ENCODE data around the gene VWA5B2.
"Not testable (repeated sequence)": the region's sequence is repeated elsewhere in the genome, so short reads cannot be mapped to it uniquely, and the experiment has no call there.

Gene VWA5B2

GRCh38 chr3:184260724-184261269 lies 31.4 kb downstream of the VWA5B2 start:
- no peak for TF ChIP-seq POLR2A (IDR thresholded peaks at IDR 0.05; ENCODE audit: low read depth, low read length)
- DNase-seq (ENCODE audit: insufficient read length, low spot score), result peak; percentile 60

GRCh38 chr3:184261270-184261853 lies 32.0 kb downstream of the VWA5B2 start, which contains the start of gene CAMK2N2:
Gene CAMK2N2, minus strand, starts transcription at chr3:184261553. Its CDS starts 268 bp downstream, at chr3:184261285.
- DNase-seq (ENCODE audit: insufficient read length, low spot score) (peak; percentile 100), FAIRE-seq (no peak)
- TF ChIP-seq POLR2A (IDR thresholded peaks at IDR 0.05; ENCODE audit: low read depth, low read length), result 0 out of 2 replicates have a peak, but pooled peaks have one; percentile 16

More at GRCh38 chr3:184260724-184261269, 31.4 kb downstream of the VWA5B2 start:
- no peak for FAIRE-seq

DNA sequence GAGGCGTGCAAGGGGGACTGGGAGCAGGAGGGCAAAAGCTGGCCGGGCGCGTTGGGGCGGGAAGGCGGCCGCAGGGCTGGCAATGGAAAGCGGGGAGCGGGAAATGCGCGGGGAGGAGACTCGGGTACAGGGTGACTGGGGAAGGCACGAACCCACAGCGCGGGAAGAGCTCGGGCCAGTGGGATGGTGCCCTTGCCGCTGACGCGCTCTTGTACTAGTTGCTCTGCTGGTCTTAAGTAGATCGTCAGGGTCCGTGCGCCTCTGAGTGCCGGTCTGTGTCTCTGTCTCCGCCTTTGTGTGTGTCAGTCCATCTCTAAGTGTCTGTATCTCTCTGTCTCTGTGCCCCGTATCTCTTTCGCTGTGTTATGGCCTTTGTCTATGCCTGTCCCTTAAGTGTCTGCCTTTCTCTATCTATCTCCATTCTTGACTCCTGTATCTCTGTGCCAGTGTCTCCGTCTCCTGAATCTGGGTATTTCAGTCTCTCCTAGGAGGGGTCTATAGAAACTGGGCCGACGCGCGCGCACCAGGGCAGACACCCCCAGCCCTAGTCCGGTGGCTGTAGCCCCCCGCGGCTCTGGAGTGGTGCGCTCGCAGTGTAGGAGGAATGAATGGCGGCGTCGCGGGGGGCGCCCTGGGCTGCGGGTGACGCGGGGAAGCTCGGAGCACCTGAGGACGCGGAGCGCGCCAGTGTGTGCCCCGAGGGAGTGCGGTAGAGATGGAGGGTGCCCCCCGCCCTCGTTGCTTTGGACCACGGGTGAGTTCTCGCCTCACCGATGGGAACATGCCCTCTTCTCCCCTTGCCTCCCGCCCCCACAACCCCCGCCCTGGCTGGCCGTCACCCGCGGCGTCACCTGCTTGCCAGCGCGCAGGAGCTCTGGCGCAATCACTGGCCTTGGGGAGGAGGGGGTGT lies 32.7 kb downstream of the VWA5B2 start:
- FAIRE-seq (peak; percentile 30), DNase-seq (ENCODE audit: insufficient read length, low spot score) (peak; percentile 98)
- TF ChIP-seq POLR2A (IDR thresholded peaks at IDR 0.05; ENCODE audit: low read depth, low read length), result no peak

DNA sequence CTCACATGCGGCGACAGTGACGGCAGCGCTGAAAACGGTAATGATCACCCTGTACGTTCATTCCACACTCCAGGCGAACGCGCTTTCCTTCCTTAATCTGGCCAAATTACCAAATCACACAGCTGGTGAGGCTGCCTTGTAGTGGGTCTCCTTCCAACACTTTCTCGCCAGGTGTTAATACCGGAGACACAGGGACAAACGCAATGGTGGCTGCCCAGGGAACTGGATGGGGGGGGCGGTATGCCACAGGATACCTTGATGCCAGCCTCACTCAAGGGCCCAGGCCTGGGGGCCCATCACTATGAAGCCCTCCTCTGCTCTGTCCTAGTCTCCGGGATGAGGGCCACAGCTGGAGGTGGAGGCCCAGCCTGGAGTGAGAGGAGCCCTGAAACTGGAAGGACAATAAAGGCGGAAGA lies 33.4 kb downstream of the VWA5B2 start:
- DNase-seq (ENCODE audit: insufficient read length, low spot score) (no peak), FAIRE-seq (no peak)
- no peak for TF ChIP-seq POLR2A (IDR thresholded peaks at IDR 0.05; ENCODE audit: low read depth, low read length)

DNA sequence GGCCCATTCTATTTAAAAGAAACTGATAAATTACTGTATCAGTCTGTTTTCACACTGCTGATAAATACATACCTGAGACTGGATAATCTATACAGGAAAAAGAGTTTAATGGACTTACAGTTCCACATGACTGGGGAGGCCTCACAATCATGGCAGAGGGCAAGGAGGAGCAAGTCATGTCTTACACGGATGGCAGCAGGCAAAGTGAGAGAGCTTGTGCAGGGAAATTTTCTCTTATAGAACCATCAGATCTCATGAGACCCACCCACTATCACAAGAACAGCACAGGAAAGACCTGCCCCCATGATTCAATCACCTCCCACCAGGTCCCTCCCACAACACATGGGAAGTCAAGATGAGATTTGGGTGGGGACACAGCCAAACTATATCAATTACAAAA lies 37.9 kb downstream of the VWA5B2 start:
- not testable (repeated sequence) for DNase-seq (ENCODE audit: insufficient read length, low spot score); FAIRE-seq

GRCh38 chr3:184272269-184272668 lies 42.9 kb downstream of the VWA5B2 start:
- no peak for TF ChIP-seq POLR2A (IDR thresholded peaks at IDR 0.05; ENCODE audit: low read depth, low read length)
- DNase-seq (ENCODE audit: insufficient read length, low spot score) (no peak), FAIRE-seq (no peak)

DNA sequence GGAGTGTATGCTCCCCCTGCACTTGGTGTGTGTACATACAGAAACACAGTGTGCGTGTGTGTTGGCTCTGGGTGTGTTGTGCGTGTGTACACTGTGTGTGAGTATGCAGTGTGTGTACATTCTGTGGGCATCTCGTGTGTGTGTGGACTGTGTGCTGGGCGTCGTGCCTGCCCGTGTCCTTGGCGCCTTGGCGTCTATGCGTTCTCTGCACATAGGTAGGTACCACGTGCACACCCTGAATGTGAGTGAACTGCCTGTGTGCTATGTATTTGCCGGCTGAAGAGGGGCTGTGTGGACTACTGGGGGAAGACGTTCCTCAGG lies 46.0 kb downstream of the VWA5B2 start:
- no peak for FAIRE-seq
- DNase-seq (ENCODE audit: insufficient read length, low spot score), result no peak
- TF ChIP-seq POLR2A (IDR thresholded peaks at IDR 0.05; ENCODE audit: low read depth, low read length), result no peak

GRCh38 chr3:184275961-184276910 lies 46.9 kb downstream of the VWA5B2 start, which contains the start of gene ECE2:
Gene ECE2, plus strand, starts transcription at chr3:184276022. Its CDS starts 132 bp downstream, at chr3:184276154.
- no peak for FAIRE-seq
- no peak for DNase-seq (ENCODE audit: insufficient read length, low spot score)
- TF ChIP-seq POLR2A (IDR thresholded peaks at IDR 0.05; ENCODE audit: low read depth, low read length), result no peak

DNA sequence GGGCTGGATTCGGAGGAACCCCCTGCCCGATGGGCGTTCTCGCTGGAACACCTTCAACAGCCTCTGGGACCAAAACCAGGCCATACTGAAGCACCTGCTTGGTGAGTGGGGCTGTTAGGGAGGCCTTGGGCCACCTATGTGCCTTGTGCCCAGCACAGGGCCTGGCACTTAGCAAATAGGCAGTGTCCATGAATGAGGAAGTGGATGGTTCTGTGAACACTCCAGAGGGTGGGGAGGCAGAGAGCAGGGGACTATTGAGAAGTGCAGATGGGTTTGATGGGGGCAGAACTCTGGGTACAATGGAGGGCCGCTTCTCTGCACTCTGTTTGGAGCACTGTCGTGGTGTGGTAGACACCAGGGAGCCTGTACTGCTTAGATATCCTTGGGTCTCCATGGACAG lies 48.0 kb downstream of the VWA5B2 start:
- no peak for FAIRE-seq

DNA sequence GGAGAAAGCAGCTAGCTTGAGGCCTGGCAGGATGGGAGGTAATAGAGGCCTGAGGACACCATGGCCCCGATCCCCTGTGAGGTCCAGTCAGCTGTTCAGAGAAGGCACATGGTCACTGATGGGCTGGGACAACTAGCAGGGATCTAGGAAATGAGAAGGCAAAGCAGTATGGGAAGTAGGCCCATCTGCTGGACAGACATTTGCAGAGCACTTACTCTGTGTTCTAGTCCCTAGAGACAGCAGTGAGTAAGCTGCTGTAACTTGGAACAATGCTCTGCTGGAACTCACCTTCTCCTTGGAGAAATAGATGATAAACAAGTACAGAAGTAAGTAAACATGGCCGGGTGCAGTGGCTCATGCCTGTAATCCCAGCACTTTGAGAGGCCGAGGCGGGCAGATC lies 53.6 kb downstream of the VWA5B2 start:
- TF ChIP-seq POLR2A (IDR thresholded peaks at IDR 0.05; ENCODE audit: low read depth, low read length), result no peak
- DNase-seq (ENCODE audit: insufficient read length, low spot score) (no peak), FAIRE-seq (no peak)

More for the DNA sequence above, 48.0 kb downstream of the VWA5B2 start:
- TF ChIP-seq POLR2A (IDR thresholded peaks at IDR 0.05; ENCODE audit: low read depth, low read length), result no peak
- DNase-seq (ENCODE audit: insufficient read length, low spot score), result no peak

DNA sequence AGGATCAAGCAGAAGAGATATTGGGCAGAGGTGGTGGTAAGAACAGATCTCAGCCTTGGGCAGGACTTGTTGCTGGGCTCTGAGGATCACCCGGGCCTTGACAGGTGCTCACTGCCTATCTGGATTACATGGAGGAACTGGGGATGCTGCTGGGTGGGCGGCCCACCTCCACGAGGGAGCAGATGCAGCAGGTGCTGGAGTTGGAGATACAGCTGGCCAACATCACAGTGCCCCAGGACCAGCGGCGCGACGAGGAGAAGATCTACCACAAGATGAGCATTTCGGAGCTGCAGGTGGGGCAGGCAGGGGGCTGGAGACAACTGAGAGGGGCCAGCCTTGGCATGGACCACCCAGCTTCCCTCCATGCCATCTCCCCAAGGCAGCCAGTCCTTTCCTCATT lies 54.3 kb downstream of the VWA5B2 start:
- DNase-seq (ENCODE audit: insufficient read length, low spot score) (no peak), FAIRE-seq (no peak)
- no peak for TF ChIP-seq POLR2A (IDR thresholded peaks at IDR 0.05; ENCODE audit: low read depth, low read length)

- no peak for TF ChIP-seq POLR2A (IDR thresholded peaks at IDR 0.05; ENCODE audit: low read depth, low read length)
- DNase-seq (ENCODE audit: insufficient read length, low spot score), result peak; percentile 96
- peak; percentile 86 for FAIRE-seq
Measured at GRCh38 chr3:184284696-184285095, 55.3 kb downstream of the VWA5B2 start.

DNA sequence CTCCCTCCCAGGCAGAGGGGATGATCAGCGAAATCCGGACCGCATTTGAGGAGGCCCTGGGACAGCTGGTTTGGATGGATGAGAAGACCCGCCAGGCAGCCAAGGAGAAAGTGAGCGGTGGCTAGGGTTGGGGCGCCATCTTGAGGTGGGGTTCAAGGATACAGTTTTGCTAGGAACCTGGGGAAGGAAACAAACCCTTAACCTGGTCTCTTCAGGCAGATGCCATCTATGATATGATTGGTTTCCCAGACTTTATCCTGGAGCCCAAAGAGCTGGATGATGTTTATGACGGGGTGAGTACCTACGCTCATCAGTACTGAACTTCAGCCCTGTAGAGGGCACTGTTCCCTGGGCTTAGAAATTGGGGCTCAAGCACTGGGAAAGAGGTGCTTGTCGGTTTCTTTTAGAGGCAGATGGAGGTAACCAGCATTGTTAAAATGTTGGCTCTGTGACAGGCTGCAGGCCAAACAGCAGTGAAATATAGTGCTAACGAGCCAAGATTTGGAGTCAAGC lies 60.1 kb downstream of the VWA5B2 start:
- FAIRE-seq (peak; percentile 89), DNase-seq (ENCODE audit: insufficient read length, low spot score) (peak; percentile 75)
- no peak for TF ChIP-seq POLR2A (IDR thresholded peaks at IDR 0.05; ENCODE audit: low read depth, low read length)

All from H54 (cell line).